ENCODE data around the gene RPN2. TPM values are rescaled to one million over a fixed set of nuclear protein-coding genes. Genes with fewer than 3 reads are reported as not detected.

RPN2 gene
- total RNA-seq, 6 experiments from 2014 or later, result 261 to 304 (median 270) TPM

DNA sequence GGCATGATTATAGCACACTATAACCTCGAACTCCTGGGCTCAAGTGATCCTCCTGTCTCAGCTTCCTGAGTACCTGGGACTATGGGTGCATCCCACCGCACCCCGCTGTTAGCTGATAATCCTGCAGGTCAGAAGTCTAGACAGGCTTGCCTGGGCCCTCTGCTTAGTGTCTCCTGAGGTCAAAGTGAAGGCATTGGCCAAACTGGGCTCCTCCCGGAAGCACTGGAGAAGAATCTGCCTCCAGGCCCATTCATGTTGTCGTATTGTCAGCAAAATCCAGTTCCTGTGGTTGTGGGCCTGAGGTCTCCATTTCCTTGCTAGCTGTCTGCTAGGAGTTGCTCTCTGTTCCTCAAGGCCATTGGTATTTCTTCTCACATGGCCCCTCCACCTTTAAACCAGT lies 6.6 kb downstream of the RPN2 start:
- H3K4me1 Mint-ChIP-seq (ENCODE audit: low read depth), result peaks cover 29% of the 10 kb centered on the region
- no peak overlapping the region for H3K4me3 Mint-ChIP-seq
- TF ChIP-seq, protein P1, sequence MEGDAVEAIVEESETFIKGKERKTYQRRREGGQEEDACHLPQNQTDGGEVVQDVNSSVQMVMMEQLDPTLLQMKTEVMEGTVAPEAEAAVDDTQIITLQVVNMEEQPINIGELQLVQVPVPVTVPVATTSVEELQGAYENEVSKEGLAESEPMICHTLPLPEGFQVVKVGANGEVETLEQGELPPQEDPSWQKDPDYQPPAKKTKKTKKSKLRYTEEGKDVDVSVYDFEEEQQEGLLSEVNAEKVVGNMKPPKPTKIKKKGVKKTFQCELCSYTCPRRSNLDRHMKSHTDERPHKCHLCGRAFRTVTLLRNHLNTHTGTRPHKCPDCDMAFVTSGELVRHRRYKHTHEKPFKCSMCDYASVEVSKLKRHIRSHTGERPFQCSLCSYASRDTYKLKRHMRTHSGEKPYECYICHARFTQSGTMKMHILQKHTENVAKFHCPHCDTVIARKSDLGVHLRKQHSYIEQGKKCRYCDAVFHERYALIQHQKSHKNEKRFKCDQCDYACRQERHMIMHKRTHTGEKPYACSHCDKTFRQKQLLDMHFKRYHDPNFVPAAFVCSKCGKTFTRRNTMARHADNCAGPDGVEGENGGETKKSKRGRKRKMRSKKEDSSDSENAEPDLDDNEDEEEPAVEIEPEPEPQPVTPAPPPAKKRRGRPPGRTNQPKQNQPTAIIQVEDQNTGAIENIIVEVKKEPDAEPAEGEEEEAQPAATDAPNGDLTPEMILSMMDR (IDR thresholded peaks at IDR 0.05), result no peak
- H3K36me3 Mint-ChIP-seq (ENCODE audit: low read depth), result peaks cover 27% of the 10 kb centered on the region
- no peak for DNase-seq
- peaks cover under 1% of the 10 kb centered on the region; the same call in 1 of the 2 replicates for H3K27me3 Mint-ChIP-seq (ENCODE audit: insufficient read depth)
- no peaks in the 10 kb centered on the region for H3K9me3 Mint-ChIP-seq
- H3K27ac Mint-ChIP-seq, result no peak overlapping the region

DNA sequence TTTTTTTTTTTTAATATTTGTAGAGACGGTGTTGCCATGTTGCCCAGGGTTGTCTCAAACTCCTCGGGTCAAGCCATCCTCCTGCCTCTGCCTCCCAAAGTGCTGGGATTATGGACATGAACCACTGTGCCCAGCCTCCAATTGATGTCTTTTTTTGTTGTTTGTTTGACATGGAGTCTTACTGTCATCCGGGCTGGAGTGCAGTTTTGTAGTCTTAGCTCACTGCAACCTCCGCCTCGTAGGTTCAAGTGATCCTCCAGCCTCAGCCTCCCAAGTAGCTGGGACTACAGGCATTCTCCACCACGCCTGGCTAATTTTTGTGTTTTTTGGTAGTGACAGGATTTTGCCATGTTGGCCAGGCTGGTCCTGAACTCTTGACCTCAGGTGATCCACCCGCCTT lies 9.7 kb downstream of the RPN2 start:
- peaks cover 18% of the 10 kb centered on the region for H3K36me3 Mint-ChIP-seq (ENCODE audit: low read depth)
- no peaks in the 10 kb centered on the region for H3K9me3 Mint-ChIP-seq
- DNase-seq, result no peak

DNA sequence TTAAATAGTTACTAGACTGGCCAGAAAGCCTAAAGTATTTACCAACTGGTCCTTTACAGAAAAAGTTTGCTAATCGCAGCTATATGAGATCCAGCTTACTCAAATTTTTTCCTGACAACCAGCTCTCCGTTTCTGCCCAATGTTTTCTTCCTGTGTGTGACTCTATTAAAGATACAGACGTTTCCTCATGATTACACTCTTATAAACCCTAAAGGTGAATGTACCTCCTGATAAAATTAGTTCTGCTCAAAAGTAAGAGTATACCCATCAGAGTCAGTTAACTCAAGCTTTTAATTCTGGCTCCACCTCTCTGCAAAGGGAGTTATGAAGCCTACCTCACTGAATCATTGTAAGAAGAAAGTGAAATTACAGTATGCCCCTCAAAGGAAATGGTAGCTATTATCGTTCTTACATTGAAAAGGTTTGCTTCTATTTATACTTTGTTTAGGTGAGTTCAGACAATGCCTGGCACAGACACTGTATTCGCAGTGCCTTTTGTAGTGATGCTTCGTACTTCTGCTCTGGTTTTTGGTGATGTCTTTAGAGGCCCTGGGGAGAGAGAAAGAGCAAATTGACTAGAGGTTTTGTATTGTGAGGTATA lies 10.4 kb downstream of the RPN2 start:
- peaks cover 23% of the 10 kb centered on the region for H3K4me1 Mint-ChIP-seq (ENCODE audit: low read depth)
- TF ChIP-seq, protein P1 (IDR thresholded peaks at IDR 0.05), result no peak

More for the DNA sequence above, 9.7 kb downstream of the RPN2 start:
- TF ChIP-seq, protein P1 (IDR thresholded peaks at IDR 0.05), result no peak
- H3K4me3 Mint-ChIP-seq, result no peak overlapping the region
- no peaks in the 10 kb centered on the region; the same call in 1 of the 2 replicates for H3K27me3 Mint-ChIP-seq (ENCODE audit: insufficient read depth)
- H3K27ac Mint-ChIP-seq, result no peak overlapping the region
- peaks cover 28% of the 10 kb centered on the region for H3K4me1 Mint-ChIP-seq (ENCODE audit: low read depth)

DNA sequence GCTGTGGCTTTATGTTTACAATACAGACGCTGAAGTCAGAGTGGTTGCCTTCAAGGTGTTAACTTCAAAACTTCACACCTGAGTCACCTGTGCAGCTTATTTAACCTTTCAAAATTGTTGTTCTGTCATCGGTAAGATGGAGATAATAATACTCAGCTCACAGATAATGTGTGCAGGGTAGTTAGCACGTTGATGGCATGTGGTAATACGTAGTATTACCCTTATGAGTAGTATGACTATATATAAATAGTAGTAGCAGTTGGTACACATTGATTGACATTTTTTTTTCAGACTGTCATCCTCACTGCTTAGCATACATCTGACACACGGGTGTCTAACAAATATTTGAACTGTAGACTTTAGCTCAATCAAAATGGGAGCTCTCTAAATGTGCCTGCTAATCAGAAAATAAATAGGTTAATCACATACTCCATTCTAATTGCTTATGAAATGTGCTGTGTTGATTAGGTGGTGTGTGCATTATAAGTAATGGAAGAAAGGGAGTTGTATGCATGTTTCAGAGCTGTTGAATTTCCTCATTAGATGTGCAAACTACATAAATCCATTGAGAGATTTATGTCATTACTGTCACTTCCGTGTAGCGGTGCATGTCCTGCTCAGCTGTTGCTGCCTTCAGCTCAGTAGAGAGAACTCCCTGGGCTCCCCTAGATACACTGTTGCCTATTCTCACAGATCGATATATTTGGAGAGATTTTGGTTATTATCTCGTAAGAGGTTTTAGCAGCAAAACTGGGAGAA lies 11.4 kb downstream of the RPN2 start:
- Mint-ChIP-seq H3K9me3 (no peaks in the 10 kb centered on the region), H3K4me3 (no peak overlapping the region), H3K36me3 (ENCODE audit: low read depth) (peaks cover 5% of the 10 kb centered on the region; the same call in 1 of the 2 replicates), H3K4me1 (ENCODE audit: low read depth) (peaks cover 23% of the 10 kb centered on the region), H3K27ac (peak overlapping the region; percentile 19; the same call in 1 of the 2 replicates), H3K27me3 (ENCODE audit: insufficient read depth) (no peaks in the 10 kb centered on the region; the same call in 1 of the 2 replicates)
- no peak for DNase-seq
- TF ChIP-seq, protein P1 (IDR thresholded peaks at IDR 0.05), result no peak

More for the DNA sequence above, 10.4 kb downstream of the RPN2 start:
- Mint-ChIP-seq H3K4me3 (no peak overlapping the region), H3K9me3 (no peaks in the 10 kb centered on the region), H3K27ac (no peak overlapping the region), H3K36me3 (ENCODE audit: low read depth) (peaks cover 11% of the 10 kb centered on the region), H3K27me3 (ENCODE audit: insufficient read depth) (no peaks in the 10 kb centered on the region; the same call in 1 of the 2 replicates)
- no peak for DNase-seq

DNA sequence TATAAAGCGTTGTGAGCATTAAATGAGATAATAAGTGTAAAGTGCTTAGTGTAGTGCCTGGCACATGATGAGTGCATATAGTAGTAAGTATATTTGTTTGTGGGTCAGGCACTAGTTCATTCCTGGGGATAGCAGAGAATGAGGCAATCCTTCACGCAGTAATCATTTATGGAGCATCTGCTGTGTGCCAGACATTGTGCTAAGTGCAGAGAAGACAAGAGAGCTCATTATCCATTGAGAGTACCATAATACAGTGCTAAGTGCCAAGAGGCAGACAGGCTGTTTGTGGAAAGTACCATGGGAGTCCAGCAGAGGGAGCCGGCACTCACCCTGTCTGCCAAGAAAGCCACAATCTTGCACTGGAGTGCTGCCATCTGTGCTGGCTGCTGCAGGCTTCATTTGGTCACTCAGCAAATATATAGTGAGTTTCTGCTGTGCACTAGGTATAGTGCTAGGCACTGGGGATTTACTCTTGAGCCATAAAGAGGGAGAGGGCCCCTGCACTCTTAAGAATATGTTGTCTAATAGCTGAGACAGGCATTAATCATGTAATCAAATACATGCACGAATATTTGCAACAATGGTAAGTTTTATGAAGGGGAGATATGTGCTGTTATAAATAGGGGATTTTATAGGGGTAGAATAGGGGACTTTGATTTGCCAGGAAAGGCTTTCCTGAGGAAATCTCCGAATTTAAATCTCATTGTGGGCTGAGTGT lies 13.2 kb downstream of the RPN2 start:
- H3K36me3 Mint-ChIP-seq (ENCODE audit: low read depth), result no peaks in the 10 kb centered on the region; the same call in 1 of the 2 replicates
- peak; percentile 79 for DNase-seq
- peaks cover 25% of the 10 kb centered on the region for H3K4me1 Mint-ChIP-seq (ENCODE audit: low read depth)
- no peaks in the 10 kb centered on the region for H3K9me3 Mint-ChIP-seq
- H3K4me3 Mint-ChIP-seq, result no peak overlapping the region
- TF ChIP-seq, protein P1 (IDR thresholded peaks at IDR 0.05), result peak; percentile 94
- H3K27ac Mint-ChIP-seq, result no peak overlapping the region
- H3K27me3 Mint-ChIP-seq (ENCODE audit: insufficient read depth), result no peaks in the 10 kb centered on the region; the same call in 1 of the 2 replicates
